BLaER1 (cell line): Measurements from ENCODE around the gene DNASE1L2.
"Not testable (repeated sequence)": the region's sequence is repeated elsewhere in the genome, so short reads cannot be mapped to it uniquely, and the experiment has no call there.

Source experiments
- H3K27ac ChIP-seq: shearing (Covaris generic); formaldehyde crosslinking; 2 replicates; pipeline ENCODE4 v1.8.1; 2022
- H3K27me3 ChIP-seq: shearing (Covaris generic); formaldehyde crosslinking; 2 replicates; pipeline ENCODE4 v1.8.1; 2022
- H3K36me3 ChIP-seq: shearing (Covaris generic); formaldehyde crosslinking; 2 replicates; pipeline ENCODE4 v1.8.1; 2022
- H3K4me1 ChIP-seq: shearing (Covaris generic); formaldehyde crosslinking; 2 replicates; pipeline ENCODE4 v1.8.1; 2022
- H3K4me2 ChIP-seq: shearing (Covaris generic); formaldehyde crosslinking; 2 replicates; pipeline ENCODE4 v1.8.1; 2022
- H3K4me3 ChIP-seq: shearing (Covaris generic); formaldehyde crosslinking; 2 replicates; pipeline ENCODE4 v1.8.1; 2022
- H3K9ac ChIP-seq: shearing (Covaris generic); formaldehyde crosslinking; 2 replicates; pipeline ENCODE4 v1.8.1; 2022
- H3K9me3 ChIP-seq: shearing (Covaris generic); formaldehyde crosslinking; 2 replicates; pipeline ENCODE4 v1.8.1; 2022
- H4K20me1 ChIP-seq: shearing (Covaris generic); formaldehyde crosslinking; 2 replicates; pipeline ENCODE4 v1.8.1; 2022
- Cebpa-rat ChIP-seq: shearing (Covaris generic); IDR thresholded peaks from 2 replicates; pipeline ENCODE4 v1.8.1; 2022

Gene DNASE1L2

GRCh38 chr16:2194852-2195321 lies 41.4 kb upstream of the DNASE1L2 start:
- Histone ChIP-seq H3K4me2 (peak overlapping the region; percentile 95), H3K4me3 (peak overlapping the region; percentile 69)
- TF ChIP-seq Cebpa-rat: no peak

DNA sequence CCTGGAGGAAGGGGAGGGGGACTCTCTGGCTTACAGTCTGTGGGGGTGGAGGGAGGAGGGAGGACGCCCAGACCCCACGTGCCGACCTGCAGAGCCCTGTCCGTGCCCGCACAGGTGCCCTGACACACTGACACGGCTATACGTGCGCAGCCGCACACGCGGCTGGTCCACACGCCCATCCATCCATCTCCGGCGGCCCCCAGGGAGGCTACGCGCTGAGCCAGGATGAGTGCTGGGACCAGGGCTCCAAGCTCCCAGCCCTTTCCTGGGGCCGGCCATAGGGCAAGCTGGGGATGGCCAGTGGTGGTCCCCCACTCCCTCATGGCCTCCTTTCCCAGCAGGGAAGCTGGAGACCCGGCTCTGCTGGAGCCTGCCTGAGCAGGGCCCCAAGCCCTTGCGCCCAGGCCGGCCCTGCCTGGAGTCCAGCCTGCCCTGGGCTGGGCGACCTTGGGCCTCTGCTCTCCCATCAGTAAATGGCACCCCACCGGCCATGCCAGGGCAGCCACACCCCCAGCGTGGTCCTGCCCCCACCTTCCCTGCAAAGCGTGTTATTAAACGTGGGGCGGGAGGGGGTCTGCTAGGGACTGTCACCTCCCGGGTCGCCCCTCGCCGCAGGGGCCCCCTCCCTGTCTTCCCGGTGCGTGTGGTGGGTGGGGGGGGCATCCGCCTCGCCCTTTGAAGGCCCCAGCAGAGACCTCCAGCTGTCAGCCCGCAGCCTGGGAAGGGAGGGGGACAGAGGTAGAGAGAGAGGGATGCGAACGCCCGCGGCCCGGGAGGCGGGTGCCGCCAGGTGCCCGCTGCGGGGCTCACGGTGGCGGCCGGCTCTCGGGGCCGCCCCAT lies 40.7 kb upstream of the DNASE1L2 start:
- peaks cover 29% of the 10 kb centered on the region for H4K20me1 ChIP-seq
- H3K9me3 ChIP-seq: no peaks in the 10 kb centered on the region
- no peak for TF ChIP-seq Cebpa-rat
- H3K4me3 ChIP-seq: peak overlapping the region; percentile 69
- H3K4me2 ChIP-seq: peak overlapping the region; percentile 95
- no peaks in the 10 kb centered on the region for H3K36me3 ChIP-seq
- peak overlapping the region; percentile 50 for H3K9ac ChIP-seq
- peaks cover 37% of the 10 kb centered on the region for H3K4me1 ChIP-seq
- peaks cover 72% of the 10 kb centered on the region for H3K27me3 ChIP-seq
- H3K27ac ChIP-seq: no peak overlapping the region

More at GRCh38 chr16:2194852-2195321, 41.4 kb upstream of the DNASE1L2 start:
- Histone ChIP-seq H3K36me3 (no peaks in the 10 kb centered on the region), H3K27ac (no peak overlapping the region), H3K27me3 (peaks cover 65% of the 10 kb centered on the region), H3K9me3 (no peaks in the 10 kb centered on the region), H3K4me1 (peaks cover 43% of the 10 kb centered on the region), H4K20me1 (peaks cover 34% of the 10 kb centered on the region), H3K9ac (0 out of 2 replicates have a peak overlapping the region, but pooled peaks have one; percentile 50)

DNA sequence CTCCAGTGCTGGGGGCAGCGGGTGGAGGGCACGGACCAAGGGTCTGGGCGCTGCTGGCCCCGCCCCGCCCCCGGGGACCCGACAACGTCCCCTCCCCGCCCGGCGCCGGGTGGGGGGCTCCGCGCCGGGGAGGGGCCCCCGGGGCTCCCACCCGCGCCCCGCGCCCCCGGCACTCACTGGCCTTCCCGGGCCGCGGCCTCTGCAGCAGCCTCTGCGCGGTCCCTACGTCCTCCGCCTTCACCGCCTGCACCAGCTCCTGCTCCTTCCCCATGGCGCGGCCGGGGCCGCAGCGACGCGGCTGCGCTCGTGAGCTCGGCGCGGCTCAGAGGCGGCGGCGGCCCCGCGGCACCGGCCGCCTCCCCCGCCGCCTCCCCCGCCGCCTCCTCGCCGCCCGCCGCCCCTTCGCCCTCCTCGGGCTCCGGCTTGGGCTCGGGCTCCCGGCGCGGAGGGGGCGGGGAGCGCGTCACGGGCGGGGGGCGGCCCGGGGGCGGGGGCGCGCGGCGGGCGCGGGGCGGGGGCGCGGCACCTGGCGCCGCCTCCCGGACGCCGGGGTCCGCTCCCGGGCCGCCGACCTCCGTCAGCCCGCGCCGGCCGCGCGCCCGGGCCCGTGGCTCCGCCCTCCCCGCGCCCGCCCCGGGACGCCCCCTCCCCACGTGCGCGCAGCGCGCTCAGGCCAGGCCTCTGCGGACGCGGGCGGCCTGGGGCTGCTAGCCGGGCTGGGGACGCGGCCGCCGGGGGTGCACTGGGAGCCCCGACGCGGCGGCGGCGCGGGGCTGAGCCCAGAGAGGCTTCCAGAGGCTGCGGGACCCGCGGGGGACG lies 39.9 kb upstream of the DNASE1L2 start, which contains the start of gene CASKIN1:
CASKIN1 (minus strand) TSS at position 444 of the 819 bp plus-strand sequence; CDS start at position 271, 173 bp downstream.
- H3K4me3 ChIP-seq: peak within 1 kb of the TSS; percentile 69
- H3K9ac ChIP-seq: peak within 1 kb of the TSS; percentile 55
- no peak within 1 kb of the TSS for H3K27ac ChIP-seq

GRCh38 chr16:2196981-2197511 lies 39.2 kb upstream of the DNASE1L2 start:
- TF ChIP-seq Cebpa-rat: no peak
- Histone ChIP-seq H3K9me3 (no peaks in the 10 kb centered on the region), H4K20me1 (peaks cover 27% of the 10 kb centered on the region), H3K27ac (no peak overlapping the region), H3K4me1 (peaks cover 21% of the 10 kb centered on the region), H3K4me2 (peak overlapping the region; percentile 83), H3K27me3 (peaks cover 84% of the 10 kb centered on the region), H3K9ac (peak overlapping the region; percentile 55; the same call in 1 of the 2 replicates), H3K4me3 (peak overlapping the region; percentile 69), H3K36me3 (no peaks in the 10 kb centered on the region)

More for the DNA sequence above, 39.9 kb upstream of the DNASE1L2 start, which contains the start of gene CASKIN1:
- Histone ChIP-seq H4K20me1 (peaks cover 27% of the 10 kb centered on the region), H3K27me3 (peaks cover 77% of the 10 kb centered on the region), H3K4me2 (peak within 1 kb of the TSS; percentile 95), H3K36me3 (no peaks in the 10 kb centered on the region), H3K9me3 (no peaks in the 10 kb centered on the region), H3K4me1 (peaks cover 28% of the 10 kb centered on the region)
- no peak for TF ChIP-seq Cebpa-rat

DNA sequence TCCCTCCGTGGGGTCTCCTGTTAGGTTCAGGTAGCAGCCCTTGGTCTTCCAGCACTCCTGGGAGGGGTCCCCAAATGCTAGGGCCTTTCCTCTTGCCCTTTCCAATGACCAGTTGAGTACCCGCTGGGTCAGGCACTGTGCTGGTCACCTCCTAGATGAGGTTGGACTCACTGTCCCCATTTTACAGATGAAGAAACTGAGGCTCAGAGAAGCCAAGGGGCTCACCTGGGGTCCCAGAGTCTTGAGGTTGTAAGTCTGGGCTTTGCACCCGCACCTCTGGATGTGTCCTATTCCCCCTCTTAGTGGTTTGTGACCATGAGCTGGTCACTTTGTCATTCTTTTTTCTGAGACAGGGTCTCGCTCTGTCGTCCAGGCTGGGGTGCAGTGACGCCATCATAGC lies 38.5 kb upstream of the DNASE1L2 start:
- Histone ChIP-seq H3K4me1 (peaks cover 18% of the 10 kb centered on the region), H4K20me1 (peaks cover 27% of the 10 kb centered on the region), H3K27me3 (peaks cover 88% of the 10 kb centered on the region), H3K36me3 (no peaks in the 10 kb centered on the region), H3K4me3 (no peak overlapping the region), H3K4me2 (no peak overlapping the region), H3K9ac (no peak overlapping the region), H3K9me3 (no peaks in the 10 kb centered on the region), H3K27ac (no peak overlapping the region)
- TF ChIP-seq Cebpa-rat: no peak

GRCh38 chr16:2198283-2198682 lies 38.0 kb upstream of the DNASE1L2 start:
- peaks cover 86% of the 10 kb centered on the region for H3K27me3 ChIP-seq
- H3K4me1 ChIP-seq: peaks cover 18% of the 10 kb centered on the region
- peaks cover 26% of the 10 kb centered on the region for H4K20me1 ChIP-seq
- H3K4me2 ChIP-seq: no peak overlapping the region
- H3K9ac ChIP-seq: no peak overlapping the region
- no peaks in the 10 kb centered on the region for H3K9me3 ChIP-seq
- no peaks in the 10 kb centered on the region for H3K36me3 ChIP-seq
- no peak overlapping the region for H3K4me3 ChIP-seq
- no peak overlapping the region for H3K27ac ChIP-seq
- no peak for TF ChIP-seq Cebpa-rat

- Histone ChIP-seq H3K27ac (no peak overlapping the region), H3K4me1 (peaks cover 18% of the 10 kb centered on the region), H4K20me1 (peaks cover 18% of the 10 kb centered on the region), H3K9me3 (no peaks in the 10 kb centered on the region), H3K4me3 (no peak overlapping the region), H3K27me3 (peaks cover 78% of the 10 kb centered on the region), H3K9ac (no peak overlapping the region), H3K4me2 (no peak overlapping the region), H3K36me3 (no peaks in the 10 kb centered on the region)
- TF ChIP-seq Cebpa-rat: no peak
Observed at GRCh38 chr16:2199095-2199494, 37.1 kb upstream of the DNASE1L2 start.

GRCh38 chr16:2199621-2200139 lies 36.6 kb upstream of the DNASE1L2 start:
- Histone ChIP-seq H3K27ac (no peak overlapping the region), H3K4me3 (no peak overlapping the region), H3K4me1 (peaks cover 18% of the 10 kb centered on the region), H3K9me3 (no peaks in the 10 kb centered on the region), H3K9ac (no peak overlapping the region), H3K36me3 (no peaks in the 10 kb centered on the region), H3K27me3 (peaks cover 72% of the 10 kb centered on the region), H3K4me2 (no peak overlapping the region), H4K20me1 (peaks cover 12% of the 10 kb centered on the region)
- TF ChIP-seq Cebpa-rat: no peak

DNA sequence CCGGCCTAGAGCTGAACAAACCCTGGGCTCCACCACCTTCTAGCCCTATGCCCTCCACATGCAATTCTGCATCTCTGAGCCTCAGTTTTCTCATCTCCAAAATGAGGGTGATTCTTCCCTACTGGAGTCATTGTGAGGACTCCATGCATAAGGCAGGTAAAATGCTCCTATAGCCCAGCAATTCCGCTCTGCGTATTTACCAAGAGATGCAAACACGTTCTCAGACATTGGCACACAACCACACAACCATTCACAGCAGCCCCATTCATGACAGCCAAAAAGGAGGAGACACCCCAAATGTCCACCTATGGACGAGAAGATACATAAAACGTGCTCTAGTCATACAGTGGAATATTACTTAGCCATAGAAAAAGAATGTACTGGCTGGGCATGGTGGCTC lies 35.9 kb upstream of the DNASE1L2 start:
- TF ChIP-seq Cebpa-rat: no peak
- Histone ChIP-seq H3K27me3 (peaks cover 66% of the 10 kb centered on the region), H3K4me2 (no peak overlapping the region), H3K27ac (no peak overlapping the region), H3K36me3 (no peaks in the 10 kb centered on the region), H4K20me1 (peaks cover 6% of the 10 kb centered on the region), H3K9ac (no peak overlapping the region), H3K4me1 (peaks cover 15% of the 10 kb centered on the region), H3K9me3 (no peaks in the 10 kb centered on the region), H3K4me3 (no peak overlapping the region)

GRCh38 chr16:2203119-2203688 lies 33.0 kb upstream of the DNASE1L2 start:
- not testable (repeated sequence) for H3K9ac ChIP-seq, H3K4me2 ChIP-seq, H4K20me1 ChIP-seq, H3K9me3 ChIP-seq, H3K27ac ChIP-seq, H3K4me3 ChIP-seq
- H3K4me1 ChIP-seq: peaks cover 24% of the 10 kb centered on the region
- peaks cover 16% of the 10 kb centered on the region for H3K36me3 ChIP-seq
- peaks cover 39% of the 10 kb centered on the region for H3K27me3 ChIP-seq
